Neural cell (in vitro differentiated cells): ENCODE measurements around the gene PDE7B.

Source experiments
- CTCF ChIP-seq: fragments of 450-650 bp; IDR thresholded peaks from 2 replicates; pipeline ENCODE4 v1.5.1; 2014; ENCODE audit warnings: antibody characterized with exemption, mild to moderate bottlenecking, moderate library complexity; ENCODE audit not compliant: poor library complexity, severe bottlenecking
- EP300 ChIP-seq: fragments of 450-650 bp; conservative IDR thresholded peaks from 2 replicates; pipeline ENCODE4 v1.6.1; 2014; ENCODE audit warnings: antibody characterized with exemption, mild to moderate bottlenecking, moderate library complexity; ENCODE audit not compliant: poor library complexity, severe bottlenecking
- EZH2 ChIP-seq: fragments of 200-600, 300-800 bp; shearing (Covaris generic), sonication (generic); IDR thresholded peaks from 2 replicates; pipeline ENCODE4 v1.6.1; 2014; ENCODE audit warnings: antibody characterized with exemption, low read length, borderline replicate concordance, mild to moderate bottlenecking; ENCODE audit not compliant: insufficient read depth, poor library complexity, severe bottlenecking
- MXI1 ChIP-seq: fragments of 450-650 bp; conservative IDR thresholded peaks from 2 replicates; pipeline ENCODE4 v1.6.1; 2014; ENCODE audit warnings: antibody characterized with exemption, mild to moderate bottlenecking; ENCODE audit not compliant: poor library complexity, severe bottlenecking
- POLR2AphosphoS5 ChIP-seq: IDR thresholded peaks from 2 replicates; pipeline ENCODE4 v1.6.1; 2012
- RAD21 ChIP-seq: fragments of 450-650 bp; conservative IDR thresholded peaks from 2 replicates; pipeline ENCODE4 v1.6.1; 2014; ENCODE audit warnings: antibody characterized with exemption, mild to moderate bottlenecking, moderate library complexity
- REST ChIP-seq: IDR thresholded peaks from 2 replicates; pipeline ENCODE4 v1.6.1; 2012; ENCODE audit warnings: borderline replicate concordance
- SMC3 ChIP-seq: fragments of 450-650 bp; conservative IDR thresholded peaks from 2 replicates; pipeline ENCODE4 v1.6.1; 2014; ENCODE audit warnings: antibody characterized with exemption, mild to moderate bottlenecking, moderate library complexity; ENCODE audit not compliant: poor library complexity
- TAF1 ChIP-seq: IDR thresholded peaks from 2 replicates; pipeline ENCODE4 v1.6.1; 2012; ENCODE audit warnings: low read depth

- TF ChIP-seq EZH2: no peak
- TF ChIP-seq CTCF: no peak
- TF ChIP-seq RAD21: no peak
- no peak for TF ChIP-seq REST
- TF ChIP-seq MXI1: no peak
- no peak for TF ChIP-seq POLR2AphosphoS5
- TF ChIP-seq EP300: no peak
- no peak for TF ChIP-seq SMC3
- no peak for TF ChIP-seq TAF1
These were observed 8.7 kb upstream of the PDE7B start for GRCh38 chr6:135842618-135843392.
